ENCODE results near the gene NOXO1.
"Not testable (repeated sequence)": the region's sequence is repeated elsewhere in the genome, so short reads cannot be mapped to it uniquely, and the experiment has no call there.

NOXO1 gene

DNA sequence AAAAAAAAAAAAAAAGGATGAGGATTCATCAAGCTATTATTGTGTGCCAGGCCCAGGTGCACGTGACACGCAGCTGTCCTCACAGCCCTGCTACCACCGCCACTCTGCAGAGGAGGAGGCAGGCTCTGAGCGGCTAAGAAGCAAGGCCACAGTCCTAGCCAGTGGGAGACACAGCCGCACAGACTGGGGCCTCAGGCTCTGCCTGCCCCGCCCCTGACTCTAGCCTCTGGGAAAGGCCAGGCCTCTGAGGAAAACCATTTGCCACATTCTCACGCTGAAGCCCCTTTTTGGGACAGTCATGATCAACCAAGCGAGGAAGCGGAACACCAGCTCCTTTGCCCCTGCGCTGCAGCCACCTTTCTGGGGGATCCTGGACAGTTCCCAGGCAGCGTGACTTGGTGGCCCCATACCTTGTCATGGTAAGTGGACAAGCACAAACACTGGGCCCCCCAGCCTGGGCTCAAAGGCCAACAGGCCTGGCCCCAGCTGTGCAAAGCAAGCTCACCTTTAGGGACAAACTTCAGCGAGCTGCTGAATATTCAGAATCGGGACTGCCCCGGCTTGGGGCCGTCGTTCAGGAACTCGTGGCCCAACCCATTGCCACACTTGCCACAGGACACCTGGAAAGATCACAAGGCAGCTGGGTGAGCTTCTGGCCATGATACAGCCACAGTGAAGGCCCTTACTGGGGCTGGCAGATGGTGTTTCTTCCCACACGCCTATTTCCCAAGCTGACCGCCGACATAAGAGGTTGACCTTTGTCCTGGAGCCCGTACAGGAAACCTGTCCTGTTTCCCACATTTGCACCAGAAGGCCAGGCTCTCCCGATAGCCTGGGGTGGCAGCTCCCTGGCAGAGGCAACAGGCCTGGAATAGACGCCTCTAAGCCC lies 40.8 kb downstream of the NOXO1 start:
- no peak for DNase-seq (ENCODE audit: low read depth)
- TF ChIP-seq CTCF (IDR thresholded peaks at IDR 0.05; ENCODE audit: control insufficient read depth, extremely low read depth, insufficient read depth): no peak
- no peak overlapping the region for H3K4me3 ChIP-seq (ENCODE audit: low read depth, low read length)

GRCh38 chr16:1939833-1940232 lies 41.4 kb downstream of the NOXO1 start:
- not testable (repeated sequence) for DNase-seq (ENCODE audit: low read depth); H3K4me3 ChIP-seq (ENCODE audit: low read depth, low read length)

- no peak for DNase-seq (ENCODE audit: low read depth)
- TF ChIP-seq CTCF (IDR thresholded peaks at IDR 0.05; ENCODE audit: control insufficient read depth, extremely low read depth, insufficient read depth): no peak
- H3K4me3 ChIP-seq (ENCODE audit: low read depth, low read length): no peak overlapping the region
Observed at GRCh38 chr16:1938910-1939309, 42.4 kb downstream of the NOXO1 start.

DNA sequence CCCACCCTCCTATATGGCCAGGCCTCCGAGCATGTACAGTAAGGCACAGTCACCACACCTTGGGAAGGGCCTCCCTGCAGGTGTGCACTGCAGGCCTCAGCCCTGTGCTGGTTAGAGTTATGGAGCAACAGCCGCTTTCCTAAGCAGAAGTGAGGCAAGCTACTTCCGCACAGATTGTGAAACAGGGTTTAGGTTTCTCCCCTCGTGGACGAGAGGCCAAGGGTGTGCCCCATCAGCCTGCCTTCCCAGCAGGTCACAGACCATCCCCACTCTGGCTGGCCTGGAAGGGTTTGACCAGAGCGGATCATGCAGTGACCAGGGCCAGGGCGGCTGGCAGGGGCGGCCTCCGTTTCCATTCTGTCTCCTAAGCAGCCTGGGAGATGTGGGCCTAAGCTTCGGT lies 43.0 kb downstream of the NOXO1 start:
- no peak for DNase-seq (ENCODE audit: low read depth)
- no peak for TF ChIP-seq CTCF (IDR thresholded peaks at IDR 0.05; ENCODE audit: control insufficient read depth, extremely low read depth, insufficient read depth)
- no peak overlapping the region for H3K4me3 ChIP-seq (ENCODE audit: low read depth, low read length)

DNA sequence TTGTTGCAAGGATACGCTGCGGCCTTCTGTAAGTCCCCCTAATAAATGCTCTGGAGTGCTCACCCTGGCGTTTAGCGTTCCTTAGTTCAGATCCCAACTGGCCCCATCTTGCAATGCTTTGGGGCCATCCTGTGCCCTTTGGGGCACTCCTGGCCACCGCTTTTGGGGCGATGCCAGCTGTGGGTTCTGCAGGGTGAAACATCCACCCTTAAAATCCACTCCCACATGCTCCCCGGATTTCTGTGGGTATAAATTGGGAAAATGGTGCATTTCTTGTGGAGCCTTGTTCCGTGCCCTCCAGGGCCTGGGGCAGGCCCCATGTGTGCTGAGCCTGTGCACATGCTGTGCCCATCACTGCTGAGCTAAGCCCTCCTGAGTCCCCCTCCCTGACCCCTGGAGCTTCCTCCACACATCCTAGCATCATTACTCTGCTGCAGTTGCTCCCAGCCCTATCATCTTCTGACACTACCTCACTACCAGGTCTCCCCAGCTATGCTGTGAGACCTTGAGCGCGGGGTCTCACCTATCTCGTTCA lies 44.3 kb downstream of the NOXO1 start:
- no peak for TF ChIP-seq CTCF (IDR thresholded peaks at IDR 0.05; ENCODE audit: control insufficient read depth, extremely low read depth, insufficient read depth)
- DNase-seq (ENCODE audit: low read depth): no peak
- H3K4me3 ChIP-seq (ENCODE audit: low read depth, low read length): no peak overlapping the region

DNA sequence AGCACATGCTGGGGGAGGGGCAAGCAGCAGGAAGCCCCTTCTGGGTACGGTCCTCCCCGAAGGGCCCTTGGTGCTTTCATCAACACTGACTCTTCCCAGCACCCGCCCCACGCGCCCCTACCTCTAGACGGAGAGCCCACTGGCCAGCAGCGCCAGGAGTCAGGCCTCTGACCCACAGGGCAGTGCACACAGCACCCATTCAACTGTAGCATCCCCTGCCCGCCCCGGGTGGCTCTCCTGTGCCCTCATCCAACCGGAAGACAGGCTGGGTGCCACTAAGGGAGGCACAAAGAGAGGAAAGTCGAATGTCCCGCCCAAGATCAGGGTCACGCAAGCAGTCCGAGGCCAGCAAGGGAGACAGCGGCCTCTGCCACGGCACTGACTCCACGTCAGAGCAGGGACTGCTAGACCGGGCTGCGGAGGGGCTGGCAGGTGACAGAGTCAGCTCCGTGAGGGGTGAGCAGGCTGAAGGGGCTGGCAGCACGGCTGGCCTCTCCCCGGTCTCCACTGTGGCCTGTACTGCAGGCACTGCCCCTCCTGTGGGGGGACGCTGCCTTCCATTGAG lies 48.1 kb downstream of the NOXO1 start:
- no peak for DNase-seq (ENCODE audit: low read depth)
- no peak for TF ChIP-seq CTCF (IDR thresholded peaks at IDR 0.05; ENCODE audit: control insufficient read depth, extremely low read depth, insufficient read depth)
- H3K4me3 ChIP-seq (ENCODE audit: low read depth, low read length): no peak overlapping the region
